Adipocyte (in vitro differentiated cells): ENCODE results near the gene MAEA.
"Not testable (repeated sequence)": the region's sequence is repeated elsewhere in the genome, so short reads cannot be mapped to it uniquely, and the experiment has no call there.

ENCODE experiments used
- DNase-seq: peaks from one replicate; pipeline ENCODE4 v3.0.0-alpha.2; 2015; ENCODE audit warnings: low read depth
- H3K27me3 ChIP-seq: replicated peaks from 2 replicates; pipeline ENCODE4 v1.7.0; 2013; ENCODE audit warnings: mild to moderate bottlenecking, low read length, moderate library complexity; ENCODE audit not compliant: control insufficient read depth, insufficient read depth
- H3K36me3 ChIP-seq: 2 replicates; pipeline ENCODE4 v1.7.0; 2013; ENCODE audit warnings: low read length, mild to moderate bottlenecking, moderate library complexity; ENCODE audit not compliant: control insufficient read depth, insufficient read depth, severe bottlenecking
- H3K4me1 ChIP-seq: 2 replicates; pipeline ENCODE4 v1.7.0; 2013; ENCODE audit warnings: mild to moderate bottlenecking, low read length, moderate library complexity; ENCODE audit not compliant: control insufficient read depth, insufficient read depth
- H3K4me3 ChIP-seq: 2 replicates; pipeline ENCODE4 v1.7.0; 2013; ENCODE audit warnings: mild to moderate bottlenecking, low read length, moderate library complexity
- H3K9ac ChIP-seq: 2 replicates; pipeline ENCODE4 v1.7.0; 2013; ENCODE audit warnings: mild to moderate bottlenecking, low read length, moderate library complexity
- H3K9me3 ChIP-seq: 2 replicates; pipeline ENCODE4 v1.7.0; 2013; ENCODE audit warnings: mild to moderate bottlenecking, low read length, moderate library complexity; ENCODE audit not compliant: control insufficient read depth

The MAEA gene

DNA sequence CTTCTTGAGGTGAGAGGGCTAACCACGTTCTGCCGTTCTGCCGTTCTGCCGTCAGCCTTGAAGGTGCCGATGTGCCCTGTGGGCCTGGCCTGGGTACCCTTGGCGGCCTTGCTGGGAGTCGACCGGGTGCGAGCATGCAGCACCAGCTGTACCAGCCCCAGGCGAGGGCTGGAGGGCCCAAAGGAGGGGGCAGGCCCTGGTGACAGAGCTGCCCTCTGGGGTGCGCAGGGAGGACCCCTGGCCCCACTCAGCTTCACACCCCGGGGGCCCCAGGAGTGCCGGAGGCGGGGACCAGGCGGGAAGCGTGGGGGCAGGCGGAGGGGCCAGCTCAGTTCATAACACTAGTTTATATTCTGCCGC lies 79.4 kb downstream of the MAEA start:
- H3K9me3 ChIP-seq, result no peaks in the 10 kb centered on the region
- H3K4me1 ChIP-seq, result no peaks in the 10 kb centered on the region
- H3K27me3 ChIP-seq, result no peaks in the 10 kb centered on the region
- peaks cover 18% of the 10 kb centered on the region for H3K36me3 ChIP-seq
- no peak overlapping the region for H3K4me3 ChIP-seq
- no peak overlapping the region for H3K9ac ChIP-seq
- DNase-seq, result no peak

DNA sequence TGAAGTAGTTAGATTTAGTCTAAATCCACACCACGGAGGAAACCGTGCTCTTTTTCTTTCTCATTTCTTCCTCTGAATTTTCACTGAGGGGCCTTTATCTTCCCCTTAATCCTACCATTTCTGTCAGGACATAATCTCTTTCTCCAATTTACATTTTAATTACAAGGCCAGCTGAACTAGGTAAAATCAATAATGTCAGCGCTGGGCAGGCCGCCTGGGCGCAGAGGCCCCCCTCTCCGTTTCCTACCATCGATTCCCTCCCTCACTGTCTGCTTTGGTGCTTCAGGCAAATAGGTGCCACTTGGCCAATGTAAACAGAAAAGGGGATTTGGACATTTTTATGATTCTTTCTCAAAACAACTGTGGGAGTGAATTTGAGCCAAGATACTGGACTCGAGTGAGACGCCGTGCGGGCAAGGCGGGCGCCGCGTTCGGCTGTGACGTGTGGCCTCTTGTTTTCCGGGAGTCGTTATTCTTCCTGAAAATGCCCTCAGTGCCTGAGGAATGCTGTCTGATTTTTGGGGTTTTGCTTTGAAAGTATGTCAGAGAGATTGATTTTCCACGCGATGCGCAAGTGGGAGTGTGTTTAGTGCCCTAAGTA lies 79.9 kb downstream of the MAEA start:
- Histone ChIP-seq H3K4me3 (no peak overlapping the region), H3K27me3 (no peaks in the 10 kb centered on the region), H3K9ac (no peak overlapping the region), H3K36me3 (peaks cover 19% of the 10 kb centered on the region), H3K4me1 (no peaks in the 10 kb centered on the region), H3K9me3 (no peaks in the 10 kb centered on the region)
- DNase-seq, result no peak

DNA sequence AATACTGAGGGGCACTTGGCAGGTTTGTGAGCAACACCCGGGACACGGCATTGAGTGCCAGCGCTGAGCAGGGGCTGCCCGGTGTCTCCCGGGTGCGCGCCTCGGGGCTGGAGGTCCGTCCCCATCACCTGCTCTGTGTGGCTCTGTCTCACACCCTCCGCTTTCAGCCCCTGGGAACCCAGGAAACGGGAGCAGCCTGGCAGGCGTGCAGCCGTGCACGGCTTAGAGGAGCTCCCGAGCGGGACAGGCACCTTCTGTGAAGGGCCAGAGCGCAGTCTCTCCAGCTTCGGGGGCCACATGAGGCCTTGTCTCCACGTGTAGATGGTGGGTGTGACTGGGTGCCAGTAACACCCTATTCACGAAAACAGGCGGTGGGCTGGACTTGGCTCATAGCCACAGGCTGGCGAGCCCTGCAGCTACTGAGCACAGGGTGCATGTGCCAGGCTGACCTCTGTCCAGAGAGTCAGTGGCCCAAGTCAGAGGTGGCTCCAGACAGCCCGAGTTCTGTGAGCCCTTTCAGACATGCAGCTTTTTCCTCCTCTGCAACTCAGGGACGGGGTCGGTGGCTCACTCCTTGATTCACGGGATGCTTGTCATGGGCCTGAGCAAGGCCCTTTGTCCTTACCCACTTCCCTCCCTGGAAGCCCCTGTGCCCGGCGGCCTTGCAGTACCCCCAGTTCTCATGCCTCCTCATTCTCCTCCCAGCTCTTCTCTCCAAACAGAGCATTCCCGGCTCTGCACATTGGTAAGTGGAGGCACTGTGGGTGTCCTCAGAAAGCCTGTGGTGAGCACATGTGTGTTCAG lies 80.8 kb downstream of the MAEA start:
- H3K4me3 ChIP-seq, result no peak overlapping the region
- DNase-seq, result no peak
- H3K27me3 ChIP-seq, result no peaks in the 10 kb centered on the region
- H3K4me1 ChIP-seq, result no peaks in the 10 kb centered on the region
- peaks cover 28% of the 10 kb centered on the region for H3K36me3 ChIP-seq
- no peaks in the 10 kb centered on the region for H3K9me3 ChIP-seq
- no peak overlapping the region for H3K9ac ChIP-seq

DNA sequence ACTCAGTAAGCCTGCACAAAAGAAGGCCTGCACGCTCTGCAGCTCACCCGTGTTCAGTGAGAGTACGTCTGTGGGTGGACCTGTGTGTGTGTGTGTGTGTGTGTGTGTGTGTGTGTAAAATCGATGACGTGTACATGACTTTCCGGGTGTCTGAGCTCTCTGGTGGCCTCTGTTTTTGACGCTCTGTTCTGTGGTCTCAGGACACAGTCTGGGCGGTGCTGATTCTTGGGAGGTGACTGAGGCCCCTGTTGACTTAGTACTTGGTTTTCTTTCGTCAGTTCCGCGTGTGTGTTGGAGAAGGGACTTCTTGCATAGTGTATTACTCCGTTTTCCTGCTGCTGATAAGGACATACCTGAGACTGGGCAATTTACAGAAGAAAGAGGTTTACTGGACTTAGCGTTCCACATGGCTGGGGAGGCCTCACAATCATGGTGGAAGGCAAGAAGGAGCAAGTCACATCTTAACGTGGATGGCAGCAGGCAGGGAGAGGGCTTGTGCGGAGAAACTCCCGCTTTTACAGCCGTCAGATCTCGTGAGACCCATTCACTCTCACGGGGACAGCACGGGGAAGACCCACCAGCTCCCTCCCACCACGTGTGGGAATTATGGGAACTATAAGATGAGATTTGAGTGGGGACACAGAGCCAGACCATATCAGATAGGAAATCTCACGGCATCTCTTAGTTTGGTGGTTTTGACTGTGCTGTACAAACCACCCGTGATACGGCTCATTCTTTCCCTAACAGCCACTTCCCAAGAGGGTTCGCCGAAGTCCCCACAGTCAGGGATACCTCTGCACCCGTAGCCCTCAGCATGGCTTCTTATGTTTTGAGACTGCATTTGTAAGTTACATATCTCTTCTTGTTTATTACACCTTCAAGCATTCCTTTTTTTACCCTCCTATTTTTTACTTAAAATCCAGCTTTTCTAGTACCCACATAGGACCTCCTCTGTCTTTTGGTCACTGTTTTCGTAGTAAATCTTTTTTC lies 81.8 kb downstream of the MAEA start:
- Histone ChIP-seq H3K4me1 (no peaks in the 10 kb centered on the region), H3K27me3 (no peaks in the 10 kb centered on the region), H3K9me3 (no peaks in the 10 kb centered on the region), H3K9ac (no peak overlapping the region), H3K36me3 (peaks cover 27% of the 10 kb centered on the region), H3K4me3 (no peak overlapping the region)
- DNase-seq, result no peak

DNA sequence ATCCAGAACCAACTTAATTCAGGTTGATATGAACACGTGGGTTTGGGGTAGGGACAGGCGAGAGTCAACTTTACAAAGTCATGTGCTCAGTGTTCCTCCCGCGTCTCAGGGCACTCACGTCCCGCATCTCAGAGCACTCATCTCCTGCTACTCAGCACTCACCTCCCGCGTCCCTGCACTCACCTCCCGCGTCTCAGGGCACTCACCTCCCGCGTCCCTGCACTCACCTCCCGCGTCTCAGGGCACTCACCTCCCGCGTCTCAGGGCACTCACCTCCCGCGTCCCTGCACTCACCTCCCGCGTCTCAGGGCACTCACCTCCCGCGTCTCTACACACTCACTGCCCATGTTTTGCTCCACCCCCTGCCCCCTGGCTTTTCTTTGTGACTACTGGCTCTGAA lies 82.9 kb downstream of the MAEA start:
- H3K9ac ChIP-seq, DNase-seq, H3K9me3 ChIP-seq, H3K4me1 ChIP-seq, H3K4me3 ChIP-seq, H3K27me3 ChIP-seq: not testable (repeated sequence)
- H3K36me3 ChIP-seq, result peaks cover 27% of the 10 kb centered on the region

DNA sequence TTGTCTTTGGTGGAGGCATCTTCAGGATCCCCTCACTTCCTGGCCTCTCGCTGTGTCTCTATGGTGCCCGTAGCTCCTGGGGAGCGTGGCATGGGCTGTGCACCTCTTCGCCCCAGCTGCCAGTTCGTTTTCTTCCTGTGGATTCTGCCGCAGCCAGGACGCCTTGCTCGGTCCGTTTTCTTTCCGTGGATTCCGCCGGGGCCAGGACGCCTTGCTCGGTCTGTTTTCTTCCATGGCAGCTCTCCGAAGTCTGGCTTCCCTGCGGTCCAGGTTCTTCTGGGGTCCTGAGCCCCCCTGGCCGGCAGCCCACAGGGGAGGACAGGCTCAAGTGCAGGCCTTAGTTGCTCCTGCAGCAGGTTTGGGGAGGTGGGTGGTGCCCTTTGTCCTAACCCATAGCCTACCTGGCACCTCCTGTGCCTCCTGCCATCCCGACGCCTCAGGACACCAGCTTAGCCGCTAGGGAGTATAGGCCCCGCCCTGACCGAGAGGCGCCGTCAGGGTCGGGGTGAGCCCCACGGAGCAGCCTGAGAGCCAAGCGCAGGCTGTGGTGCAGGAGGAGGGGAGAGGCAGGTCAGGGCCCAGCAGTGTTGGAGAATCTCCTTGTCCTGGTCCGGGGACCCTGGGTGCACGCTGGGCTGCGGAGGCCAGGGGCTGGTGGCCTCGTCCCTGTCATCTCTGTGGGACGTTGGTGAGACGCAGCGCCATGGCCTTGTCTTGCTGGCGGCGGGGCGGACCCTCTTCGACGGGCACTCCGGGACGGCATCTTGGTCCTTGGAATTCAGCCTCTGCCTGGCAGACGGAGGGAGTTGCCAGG lies 84.4 kb downstream of the MAEA start:
- DNase-seq, result no peak
- H3K9ac ChIP-seq, result no peak overlapping the region
- H3K27me3 ChIP-seq, result no peaks in the 10 kb centered on the region
- H3K36me3 ChIP-seq, result peaks cover 27% of the 10 kb centered on the region
- H3K4me1 ChIP-seq, result no peaks in the 10 kb centered on the region
- H3K4me3 ChIP-seq, result no peak overlapping the region
- H3K9me3 ChIP-seq, result no peaks in the 10 kb centered on the region

DNA sequence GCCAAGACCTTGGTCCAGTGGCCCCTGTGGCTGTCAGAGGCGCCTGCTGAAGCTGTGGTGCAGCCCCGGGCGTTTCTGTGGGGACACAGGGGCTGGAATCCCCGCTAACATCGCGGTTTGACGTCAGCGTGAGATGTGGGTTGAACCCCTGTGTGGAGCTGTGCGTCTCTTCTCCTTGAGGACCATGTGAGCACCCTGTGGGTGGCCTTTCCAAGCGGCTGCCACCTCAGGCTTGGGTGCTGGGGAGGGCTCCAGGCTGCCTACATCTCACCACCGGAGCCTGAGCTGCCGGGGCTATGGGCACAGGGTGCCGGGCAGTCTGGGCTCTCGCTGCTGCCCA lies 85.0 kb downstream of the MAEA start:
- peaks cover 27% of the 10 kb centered on the region for H3K36me3 ChIP-seq
- H3K9ac ChIP-seq, result no peak overlapping the region
- no peak for DNase-seq
- H3K4me3 ChIP-seq, result no peak overlapping the region
- no peaks in the 10 kb centered on the region for H3K9me3 ChIP-seq
- H3K27me3 ChIP-seq, result no peaks in the 10 kb centered on the region
- no peaks in the 10 kb centered on the region for H3K4me1 ChIP-seq

DNA sequence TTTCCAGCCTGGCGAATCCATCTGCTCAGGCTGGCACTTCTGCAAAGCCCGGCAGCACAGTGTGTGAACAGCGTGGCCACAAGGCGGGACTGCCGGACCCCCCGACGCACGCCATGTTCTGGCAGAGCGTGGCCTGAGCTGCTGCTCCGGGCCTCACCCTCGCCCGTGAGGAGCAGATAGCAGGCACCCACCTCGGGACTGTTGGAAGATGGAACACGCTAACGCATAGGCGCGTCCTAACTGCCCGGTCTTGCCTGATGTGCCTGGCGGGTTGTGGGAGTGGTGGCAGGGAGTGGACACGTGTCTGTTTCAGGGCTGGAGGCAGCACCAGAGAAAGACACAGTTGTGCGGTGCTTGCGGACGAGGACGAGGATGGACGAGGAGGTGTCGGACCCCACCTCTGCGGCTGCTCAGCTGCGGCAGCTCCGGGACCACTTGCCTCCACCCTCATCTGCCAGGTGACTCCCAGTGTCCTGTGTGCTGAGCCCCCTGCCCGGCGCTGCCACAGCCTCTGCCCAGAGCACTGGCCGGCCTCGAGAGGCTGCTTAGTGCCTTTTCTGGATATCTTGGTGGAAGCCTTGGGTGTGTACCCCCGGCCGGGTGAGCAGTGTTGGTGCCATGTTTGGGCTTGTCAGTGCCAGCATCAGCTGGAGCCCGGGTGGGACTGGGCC lies 85.5 kb downstream of the MAEA start:
- peaks cover 27% of the 10 kb centered on the region for H3K36me3 ChIP-seq
- H3K9me3 ChIP-seq, result no peaks in the 10 kb centered on the region
- no peaks in the 10 kb centered on the region for H3K27me3 ChIP-seq
- H3K9ac ChIP-seq, result no peak overlapping the region
- DNase-seq, result no peak
- no peaks in the 10 kb centered on the region for H3K4me1 ChIP-seq
- H3K4me3 ChIP-seq, result no peak overlapping the region

DNA sequence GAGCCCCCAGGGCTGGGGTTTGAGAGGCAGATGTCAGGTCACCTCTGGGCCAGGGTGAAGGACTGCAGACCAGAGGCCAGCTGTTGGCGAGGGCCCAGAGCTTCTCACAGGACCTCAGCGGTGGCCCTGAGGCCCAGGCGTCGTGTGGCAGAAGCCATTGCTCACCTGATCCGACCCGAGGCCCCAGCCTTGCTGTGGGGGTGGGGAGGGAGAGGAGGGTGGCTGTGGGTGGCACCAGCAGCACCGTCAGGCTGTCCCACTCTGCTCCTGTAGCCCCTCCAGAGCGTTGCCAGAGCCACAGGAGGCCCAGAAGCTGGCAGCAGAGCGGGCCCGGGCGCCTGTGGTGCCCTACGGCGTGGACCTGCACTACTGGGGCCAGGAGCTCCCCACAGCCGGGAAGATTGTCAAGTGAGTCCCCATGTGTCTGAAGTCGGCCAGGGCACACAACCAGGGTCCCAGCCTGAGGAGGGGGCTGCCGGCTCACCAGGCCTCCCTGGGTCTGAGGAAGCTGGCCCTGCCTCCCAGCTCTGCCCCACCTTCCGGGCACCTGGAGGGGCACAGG lies 86.2 kb downstream of the MAEA start:
- H3K9ac ChIP-seq, result no peak overlapping the region
- no peak for DNase-seq
- no peaks in the 10 kb centered on the region for H3K4me1 ChIP-seq
- no peaks in the 10 kb centered on the region for H3K27me3 ChIP-seq
- no peak overlapping the region for H3K4me3 ChIP-seq
- H3K36me3 ChIP-seq, result peaks cover 29% of the 10 kb centered on the region
- H3K9me3 ChIP-seq, result no peaks in the 10 kb centered on the region

DNA sequence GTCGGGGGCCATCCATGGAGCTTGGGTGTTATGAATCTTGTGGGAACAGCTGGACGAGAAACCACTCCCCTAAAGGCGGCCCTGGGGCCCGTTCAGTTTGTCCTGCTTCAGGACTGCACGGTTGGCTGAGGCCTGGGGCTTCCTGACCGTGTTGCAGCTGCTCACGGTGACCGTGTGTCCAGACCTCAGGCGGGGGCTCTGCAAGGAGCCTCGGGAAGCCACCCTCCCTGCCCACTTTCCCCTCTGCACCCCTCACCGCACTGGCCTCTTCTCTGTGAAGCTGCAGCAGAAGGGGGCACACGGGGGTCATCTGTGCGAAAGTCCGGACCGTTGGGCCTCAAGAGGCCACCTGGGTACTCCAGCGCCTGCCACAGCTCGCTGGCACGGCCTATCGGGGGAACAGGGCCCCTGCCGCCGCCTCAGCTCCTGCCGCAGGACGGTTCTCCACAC lies 86.7 kb downstream of the MAEA start:
- no peaks in the 10 kb centered on the region for H3K4me1 ChIP-seq
- DNase-seq, result no peak
- peaks cover 30% of the 10 kb centered on the region for H3K36me3 ChIP-seq
- H3K27me3 ChIP-seq, result no peaks in the 10 kb centered on the region
- no peaks in the 10 kb centered on the region for H3K9me3 ChIP-seq
- H3K9ac ChIP-seq, result no peak overlapping the region
- no peak overlapping the region for H3K4me3 ChIP-seq
